HUES64 (cell line): ENCODE data around the gene CDH2.

Source experiments
- H3K27ac ChIP-seq: 2 replicates; pipeline ENCODE4 v1.7.0; 2013; ENCODE audit warnings: low read depth, low read length, inconsistent platforms
- H3K27me3 ChIP-seq: 2 replicates; pipeline ENCODE4 v1.6.1; 2013; ENCODE audit warnings: mild to moderate bottlenecking, low read length; ENCODE audit not compliant: insufficient read depth
- H3K36me3 ChIP-seq: 2 replicates; pipeline ENCODE4 v1.6.1; 2013; ENCODE audit warnings: mild to moderate bottlenecking, low read length; ENCODE audit not compliant: insufficient read depth
- H3K4me1 ChIP-seq: 2 replicates; pipeline ENCODE4 v1.6.1; 2013; ENCODE audit warnings: mild to moderate bottlenecking, low read length, moderate library complexity; ENCODE audit not compliant: insufficient read depth
- H3K4me3 ChIP-seq: 2 replicates; pipeline ENCODE4 v1.5.1; 2013; ENCODE audit warnings: mild to moderate bottlenecking, low read length, moderate library complexity
- H3K9ac ChIP-seq: 2 replicates; pipeline ENCODE4 v1.6.1; 2013; ENCODE audit warnings: mild to moderate bottlenecking, low read depth, low read length
- H3K9me3 ChIP-seq: 2 replicates; pipeline ENCODE4 v1.6.1; 2013; ENCODE audit warnings: low read depth, low read length; ENCODE audit not compliant: insufficient read depth
- WGBS: fragments of 150-250, 120-280 bp; methylation state at CpG from one replicate; pipeline ENCODE4 v1.1.7; 2013; ENCODE audit warnings: missing lambda C conversion rate; 5-methylcytosine and 5-hydroxymethylcytosine counted together

Gene CDH2

DNA sequence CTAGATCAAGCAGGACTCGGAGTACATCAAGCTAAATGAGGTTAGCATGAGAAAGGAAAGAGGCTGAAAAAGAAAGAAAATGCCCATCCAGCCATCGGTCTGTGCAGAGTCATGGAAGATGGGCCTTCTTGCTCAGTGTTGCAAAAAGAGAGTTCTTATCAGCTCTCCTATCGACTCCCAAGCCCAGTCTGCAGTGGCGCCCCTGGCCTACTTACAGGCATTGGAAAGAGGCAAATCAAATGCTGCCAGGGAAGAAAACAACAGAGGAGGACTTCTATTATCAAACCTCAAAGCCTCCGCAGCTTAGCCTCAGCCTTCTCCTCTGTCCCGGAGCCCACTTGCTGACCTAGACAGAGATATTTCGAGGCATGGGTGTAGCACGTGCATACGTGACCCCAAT lies 66.0 kb downstream of the CDH2 start:
- H3K27me3 ChIP-seq: no peaks in the 10 kb centered on the region
- H3K4me3 ChIP-seq: no peak overlapping the region
- H3K9ac ChIP-seq: no peak overlapping the region
- no peaks in the 10 kb centered on the region for H3K9me3 ChIP-seq
- WGBS: 88% methylated on average over 9 of the region's 9 CpGs
- no peaks in the 10 kb centered on the region for H3K36me3 ChIP-seq
- H3K27ac ChIP-seq: no peak overlapping the region
- peaks cover 76% of the 10 kb centered on the region for H3K4me1 ChIP-seq

DNA sequence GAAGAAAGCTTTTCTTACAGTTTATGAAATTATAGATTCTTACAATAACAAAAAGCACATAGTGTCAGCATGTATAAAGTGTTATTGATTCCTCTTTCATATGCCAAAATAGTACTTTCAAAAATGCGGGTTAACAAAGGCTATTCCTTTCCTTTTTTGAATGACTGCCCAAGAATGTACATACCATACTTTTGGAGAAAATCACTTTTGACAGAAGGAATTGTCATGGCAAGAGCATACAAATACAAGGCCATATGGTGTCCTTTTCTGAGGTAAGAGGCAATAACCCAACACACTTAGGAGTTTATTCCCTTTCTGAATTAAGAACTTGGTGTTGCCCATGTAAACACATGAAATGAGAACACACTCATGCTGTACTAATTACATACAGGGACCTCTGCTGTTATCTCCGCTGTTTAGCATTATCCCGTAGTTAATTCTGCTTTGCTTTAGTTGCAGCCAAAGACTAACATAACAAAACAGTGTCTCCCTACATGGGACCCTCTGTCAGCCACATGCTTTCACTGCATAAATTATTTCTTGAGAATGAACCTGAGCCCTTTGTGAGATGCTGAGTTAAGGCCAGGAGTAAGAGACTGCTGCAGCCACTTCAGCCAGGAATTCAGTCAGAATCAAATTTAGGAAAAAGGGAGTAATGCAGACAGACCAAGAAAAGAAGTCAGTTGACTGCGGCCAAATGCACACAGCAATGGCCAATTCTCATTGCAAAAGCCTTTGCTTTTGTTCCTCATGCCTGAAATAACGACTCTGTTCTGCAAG lies 67.0 kb downstream of the CDH2 start:
- Histone ChIP-seq H3K27me3 (no peaks in the 10 kb centered on the region), H3K9ac (no peak overlapping the region), H3K27ac (peak overlapping the region; percentile 13), H3K36me3 (no peaks in the 10 kb centered on the region; the same call in 1 of the 2 replicates), H3K9me3 (no peaks in the 10 kb centered on the region), H3K4me3 (no peak overlapping the region), H3K4me1 (peaks cover 70% of the 10 kb centered on the region)
- 74% methylated on average over 5 of the region's 5 CpGs for WGBS

DNA sequence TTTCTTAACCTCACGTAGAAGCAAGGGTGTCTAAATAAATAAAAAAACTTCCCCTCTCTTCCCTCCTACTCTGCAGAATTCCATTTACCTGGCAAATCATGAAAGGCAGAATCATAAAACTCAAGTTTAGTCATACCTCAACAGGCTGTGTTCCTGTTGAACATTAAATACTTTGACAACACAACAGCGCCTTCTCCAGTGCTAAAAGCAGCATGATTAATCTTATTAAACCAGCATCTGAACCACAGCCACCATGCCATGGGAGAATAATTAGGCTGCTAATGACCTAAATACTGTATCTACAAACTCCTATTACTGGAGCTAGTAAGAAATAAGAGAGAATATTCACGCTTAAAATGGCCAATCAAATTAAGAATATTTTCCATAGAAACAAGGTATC lies 68.1 kb downstream of the CDH2 start:
- H3K27me3 ChIP-seq: no peaks in the 10 kb centered on the region
- no peak overlapping the region for H3K27ac ChIP-seq
- H3K9me3 ChIP-seq: no peaks in the 10 kb centered on the region
- no peaks in the 10 kb centered on the region; the same call in 1 of the 2 replicates for H3K36me3 ChIP-seq
- 85% methylated on average over 2 of the region's 3 CpGs for WGBS
- no peak overlapping the region for H3K4me3 ChIP-seq
- H3K9ac ChIP-seq: no peak overlapping the region
- peaks cover 62% of the 10 kb centered on the region for H3K4me1 ChIP-seq

DNA sequence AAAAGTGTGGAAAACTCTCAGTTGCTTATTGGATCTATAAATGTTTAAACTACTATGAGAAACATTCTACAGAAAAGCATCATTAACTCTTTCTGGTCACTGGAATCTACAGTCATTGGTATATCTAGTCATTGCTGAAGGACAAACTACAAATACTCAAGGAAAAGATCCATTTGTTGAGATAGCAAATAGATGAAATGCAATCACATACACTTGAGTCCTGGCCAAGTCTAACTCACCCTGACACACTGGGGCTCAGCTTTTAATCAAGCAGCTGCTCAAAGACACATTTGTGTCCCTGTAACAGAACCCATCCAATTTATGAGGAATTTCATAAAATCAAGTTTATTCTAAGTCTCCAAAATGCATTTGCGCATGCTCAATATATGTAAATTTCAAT lies 68.7 kb downstream of the CDH2 start:
- no peaks in the 10 kb centered on the region for H3K9me3 ChIP-seq
- WGBS: 92% methylated on average over 1 of the region's 1 CpG
- 0 out of 2 replicates have a peak overlapping the region, but pooled peaks have one; percentile 10 for H3K27ac ChIP-seq
- H3K27me3 ChIP-seq: no peaks in the 10 kb centered on the region
- peaks cover 57% of the 10 kb centered on the region for H3K4me1 ChIP-seq
- no peak overlapping the region for H3K9ac ChIP-seq
- H3K4me3 ChIP-seq: no peak overlapping the region
- no peaks in the 10 kb centered on the region; the same call in 1 of the 2 replicates for H3K36me3 ChIP-seq

DNA sequence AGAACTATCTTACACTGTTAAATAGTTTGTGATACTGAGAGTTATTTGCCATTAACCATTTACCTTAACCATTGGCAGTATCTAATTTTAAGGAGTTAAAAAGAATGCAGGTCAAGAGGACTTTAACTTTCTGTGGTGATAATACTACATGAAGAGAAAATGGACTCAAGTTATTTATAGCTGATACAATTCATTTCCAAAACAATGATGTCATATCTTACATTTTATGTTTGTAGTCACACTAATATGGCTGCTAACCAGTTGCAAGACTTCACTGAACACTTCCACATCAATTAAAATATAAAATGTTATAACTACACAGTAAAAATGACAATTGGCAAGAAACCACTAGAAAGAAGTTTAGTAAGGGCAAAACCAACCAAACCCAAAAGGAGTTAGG lies 77.7 kb downstream of the CDH2 start:
- Histone ChIP-seq H3K27me3 (no peaks in the 10 kb centered on the region), H3K4me3 (no peak overlapping the region), H3K4me1 (no peaks in the 10 kb centered on the region), H3K36me3 (peaks cover 13% of the 10 kb centered on the region; the same call in 1 of the 2 replicates), H3K9ac (no peak overlapping the region), H3K27ac (no peak overlapping the region), H3K9me3 (no peaks in the 10 kb centered on the region)

DNA sequence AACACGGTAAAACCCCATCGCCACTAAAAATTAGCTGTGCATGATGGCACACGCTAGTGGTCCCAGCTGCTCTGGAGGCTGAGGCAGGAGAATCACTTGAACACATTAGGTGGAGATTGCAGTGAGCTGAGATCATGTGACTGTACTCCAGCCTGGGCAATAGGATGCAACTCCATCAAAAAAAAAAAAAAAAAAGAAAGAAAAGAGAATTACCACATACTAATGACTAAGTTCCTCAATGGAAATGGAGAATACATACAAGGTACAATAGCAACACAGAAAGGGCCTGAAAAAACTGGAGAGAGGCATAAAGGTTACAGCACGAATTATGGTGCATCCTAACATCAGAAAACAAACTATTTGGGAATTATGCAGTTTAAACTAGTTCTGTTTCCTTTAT lies 81.3 kb downstream of the CDH2 start:
- peaks cover 8% of the 10 kb centered on the region; the same call in 1 of the 2 replicates for H3K4me1 ChIP-seq
- WGBS: 94% methylated on average over 3 of the region's 4 CpGs
- H3K36me3 ChIP-seq: peaks cover 6% of the 10 kb centered on the region; the same call in 1 of the 2 replicates
- no peak overlapping the region for H3K4me3 ChIP-seq
- no peak overlapping the region for H3K27ac ChIP-seq
- H3K9ac ChIP-seq: no peak overlapping the region
- H3K9me3 ChIP-seq: no peaks in the 10 kb centered on the region
- peaks cover 11% of the 10 kb centered on the region for H3K27me3 ChIP-seq

DNA sequence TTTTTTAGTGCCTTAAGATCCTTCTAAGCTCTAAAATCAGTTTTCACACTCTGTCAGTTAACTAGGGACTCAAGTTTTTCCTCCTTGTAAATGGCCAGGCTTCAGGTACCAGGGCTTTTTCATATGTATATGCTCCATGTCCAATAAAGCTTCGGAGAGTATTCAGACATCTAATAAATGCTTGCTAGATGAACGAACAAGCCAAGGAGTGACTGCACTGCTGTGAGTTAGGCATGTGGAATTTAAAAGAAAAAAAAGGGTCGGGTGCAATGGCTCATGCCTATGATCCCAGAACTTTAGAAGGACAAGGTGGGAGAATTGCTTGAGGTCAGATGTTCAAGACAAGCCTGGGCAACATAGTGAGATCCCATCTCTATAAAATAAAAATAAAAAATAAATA lies 81.9 kb downstream of the CDH2 start:
- H3K9me3 ChIP-seq: no peaks in the 10 kb centered on the region
- WGBS: 96% methylated on average over 3 of the region's 3 CpGs
- H3K4me1 ChIP-seq: peaks cover 8% of the 10 kb centered on the region; the same call in 1 of the 2 replicates
- peaks cover under 1% of the 10 kb centered on the region; the same call in 1 of the 2 replicates for H3K36me3 ChIP-seq
- H3K27me3 ChIP-seq: peaks cover 17% of the 10 kb centered on the region
- no peak overlapping the region for H3K27ac ChIP-seq
- no peak overlapping the region for H3K4me3 ChIP-seq
- H3K9ac ChIP-seq: no peak overlapping the region

DNA sequence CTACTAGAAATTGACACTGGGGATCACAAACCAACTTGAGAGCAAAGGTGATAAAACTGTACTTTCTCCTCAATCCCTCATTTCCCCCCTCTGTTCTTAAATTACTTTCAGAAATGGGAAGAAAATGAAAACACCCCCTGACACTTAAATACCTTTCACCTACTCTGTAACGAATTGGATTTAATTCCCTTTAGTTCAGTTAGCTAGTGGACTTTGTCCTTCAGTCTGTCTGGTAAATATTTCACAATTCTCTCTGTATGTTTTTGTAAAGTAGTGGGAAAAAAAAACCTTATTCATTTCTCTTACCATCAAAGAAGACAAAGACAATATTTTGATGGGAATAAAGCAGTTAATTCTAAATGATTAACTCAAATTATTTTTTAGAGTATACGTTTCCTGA lies 85.7 kb downstream of the CDH2 start:
- 60% methylated on average over 1 of the region's 2 CpGs for WGBS
- H3K9ac ChIP-seq: no peak overlapping the region
- peaks cover 43% of the 10 kb centered on the region for H3K27me3 ChIP-seq
- H3K9me3 ChIP-seq: no peaks in the 10 kb centered on the region
- H3K27ac ChIP-seq: no peak overlapping the region
- peaks cover 39% of the 10 kb centered on the region for H3K4me1 ChIP-seq
- H3K36me3 ChIP-seq: no peaks in the 10 kb centered on the region
- no peak overlapping the region for H3K4me3 ChIP-seq

DNA sequence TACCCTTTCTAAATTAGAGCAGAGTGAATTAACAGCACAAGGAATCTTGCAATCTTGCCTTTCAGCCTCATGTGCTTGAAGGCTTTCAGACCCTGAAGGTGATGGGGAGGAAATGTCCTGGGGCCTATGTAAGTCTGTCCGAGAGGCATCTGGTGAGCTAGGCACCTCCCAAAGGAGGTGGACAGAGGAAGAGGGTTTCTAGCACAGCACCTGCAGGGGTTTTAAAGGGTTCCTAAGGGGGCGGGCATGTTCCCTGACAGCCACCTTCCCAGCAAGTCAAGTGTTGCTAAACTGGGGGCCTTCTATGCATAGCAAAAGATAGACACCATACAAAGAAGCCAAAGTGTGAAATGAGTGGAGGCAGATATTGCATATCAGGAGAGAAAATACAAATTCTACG lies 88.5 kb downstream of the CDH2 start:
- peaks cover 43% of the 10 kb centered on the region for H3K27me3 ChIP-seq
- peaks cover 62% of the 10 kb centered on the region for H3K4me1 ChIP-seq
- H3K9ac ChIP-seq: no peak overlapping the region
- H3K36me3 ChIP-seq: no peaks in the 10 kb centered on the region
- H3K4me3 ChIP-seq: no peak overlapping the region
- H3K27ac ChIP-seq: no peak overlapping the region
- H3K9me3 ChIP-seq: no peaks in the 10 kb centered on the region
- 18% methylated on average over 2 of the region's 3 CpGs for whole genome bisulfite sequencing

DNA sequence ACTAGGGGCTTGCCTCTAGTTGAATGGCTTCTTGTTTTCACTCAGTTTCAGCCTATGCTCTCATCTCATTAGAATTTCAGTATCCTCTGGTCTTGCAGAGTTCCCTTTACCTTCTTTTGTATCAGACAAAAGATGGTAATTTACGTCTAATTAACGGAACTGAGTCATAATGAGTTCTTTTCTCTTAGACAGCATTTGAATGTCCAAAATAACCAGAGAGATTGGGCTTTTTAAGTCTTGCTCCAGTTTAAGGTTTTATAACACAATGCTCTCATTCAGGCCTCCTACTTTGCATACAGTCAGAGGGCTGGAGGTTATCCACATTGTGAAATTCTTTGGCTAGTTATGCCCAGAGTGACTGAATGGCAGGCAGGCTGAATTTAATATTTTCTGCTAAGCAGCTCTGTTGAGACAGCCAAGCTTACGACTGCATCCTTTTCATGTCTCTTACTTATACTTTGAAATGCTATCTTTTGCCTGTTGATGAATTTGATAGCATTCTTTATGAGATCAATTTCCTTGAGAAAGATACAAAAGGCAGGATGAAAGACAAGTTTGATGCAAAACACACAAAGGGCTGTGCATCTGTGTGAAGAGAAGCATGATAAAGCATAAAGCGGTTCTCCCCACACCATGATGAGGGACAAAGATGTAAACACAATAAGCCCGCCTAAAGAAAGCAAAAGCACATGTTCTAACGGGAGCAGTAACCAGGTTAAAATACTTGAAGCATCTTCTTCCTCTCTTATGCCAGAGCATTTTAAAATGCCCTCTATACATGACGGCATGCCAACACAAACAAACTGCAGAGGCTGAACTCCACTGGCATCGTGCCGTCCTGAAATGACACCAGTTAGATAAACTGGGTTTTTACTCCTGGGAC lies 90.0 kb downstream of the CDH2 start:
- H3K9ac ChIP-seq: peak overlapping the region; percentile 27; the same call in 1 of the 2 replicates
- H3K27me3 ChIP-seq: peaks cover 43% of the 10 kb centered on the region
- H3K27ac ChIP-seq: peak overlapping the region; percentile 70
- WGBS: 56% methylated on average over 9 of the region's 9 CpGs
- H3K4me3 ChIP-seq: no peak overlapping the region
- no peaks in the 10 kb centered on the region for H3K36me3 ChIP-seq
- peaks cover 62% of the 10 kb centered on the region for H3K4me1 ChIP-seq
- no peaks in the 10 kb centered on the region for H3K9me3 ChIP-seq

DNA sequence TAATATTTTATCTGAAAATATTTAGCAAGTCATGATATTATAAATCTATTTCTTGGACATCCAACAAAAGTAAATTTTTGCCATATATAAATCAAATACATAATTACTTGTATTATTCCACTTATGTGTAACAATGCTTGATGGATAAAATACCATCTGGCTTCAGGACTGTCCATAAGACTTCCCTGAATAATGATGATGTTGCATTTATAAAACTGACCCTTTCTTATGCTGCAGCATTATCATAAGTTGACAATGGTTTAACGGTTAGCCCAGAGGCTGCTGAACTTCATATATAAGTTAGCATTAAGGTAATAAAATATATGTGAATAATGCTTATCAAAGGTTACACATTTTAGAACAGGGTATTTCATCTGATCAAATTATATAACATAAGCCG lies 95.4 kb downstream of the CDH2 start:
- no peaks in the 10 kb centered on the region for H3K9me3 ChIP-seq
- H3K9ac ChIP-seq: no peak overlapping the region
- H3K36me3 ChIP-seq: no peaks in the 10 kb centered on the region
- H3K27ac ChIP-seq: no peak overlapping the region
- H3K27me3 ChIP-seq: no peaks in the 10 kb centered on the region; the same call in 1 of the 2 replicates
- H3K4me3 ChIP-seq: no peak overlapping the region
- 100% methylated on average over 2 of the region's 2 CpGs for WGBS
- H3K4me1 ChIP-seq: peaks cover 73% of the 10 kb centered on the region
